ENCODE measurements around the gene PICK1.
"Not testable (repeated sequence)": the region's sequence is repeated elsewhere in the genome, so short reads cannot be mapped to it uniquely, and the experiment has no call there.

The PICK1 gene

DNA sequence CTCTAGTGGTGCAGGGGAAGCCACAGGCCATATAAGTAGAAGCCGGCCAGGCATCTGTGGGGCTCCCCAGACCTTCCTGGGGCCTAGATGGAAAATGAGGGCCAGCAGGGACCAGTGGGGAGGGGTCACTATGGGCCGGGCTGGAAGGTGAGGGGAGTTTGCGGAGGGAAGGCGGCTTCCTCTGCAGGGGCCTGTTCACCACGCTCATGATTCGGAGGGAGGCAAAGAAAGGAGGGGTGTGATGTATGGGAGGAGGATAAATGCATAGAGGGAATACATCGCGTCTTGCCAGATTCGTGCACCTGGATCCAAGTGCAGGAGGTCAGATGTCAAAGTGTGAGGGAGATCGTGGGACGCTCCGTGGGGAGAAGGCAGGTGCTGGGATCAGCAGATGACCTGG lies 19.9 kb downstream of the PICK1 start:
- no peak for DNase-seq

DNA sequence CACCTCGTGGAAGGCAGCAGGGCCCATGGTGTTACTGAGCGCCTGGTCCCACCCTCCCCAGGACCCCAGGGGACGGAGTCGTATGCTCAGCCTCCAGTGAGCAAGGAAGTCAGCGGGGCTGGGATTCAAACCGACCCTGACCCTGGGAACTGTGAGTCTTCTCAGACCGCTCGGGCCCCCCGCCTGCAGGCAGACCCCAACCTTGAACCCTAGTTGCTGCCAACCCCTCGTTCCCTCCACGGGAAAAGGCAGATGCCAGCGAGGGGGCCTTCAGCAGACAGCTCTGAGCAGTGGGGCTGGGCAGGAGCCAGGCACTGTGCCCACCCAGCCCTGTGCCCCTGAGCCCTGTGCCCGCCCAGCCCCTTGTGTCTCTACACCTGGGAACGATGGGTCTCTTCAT lies 20.4 kb downstream of the PICK1 start:
- no peak for DNase-seq

DNA sequence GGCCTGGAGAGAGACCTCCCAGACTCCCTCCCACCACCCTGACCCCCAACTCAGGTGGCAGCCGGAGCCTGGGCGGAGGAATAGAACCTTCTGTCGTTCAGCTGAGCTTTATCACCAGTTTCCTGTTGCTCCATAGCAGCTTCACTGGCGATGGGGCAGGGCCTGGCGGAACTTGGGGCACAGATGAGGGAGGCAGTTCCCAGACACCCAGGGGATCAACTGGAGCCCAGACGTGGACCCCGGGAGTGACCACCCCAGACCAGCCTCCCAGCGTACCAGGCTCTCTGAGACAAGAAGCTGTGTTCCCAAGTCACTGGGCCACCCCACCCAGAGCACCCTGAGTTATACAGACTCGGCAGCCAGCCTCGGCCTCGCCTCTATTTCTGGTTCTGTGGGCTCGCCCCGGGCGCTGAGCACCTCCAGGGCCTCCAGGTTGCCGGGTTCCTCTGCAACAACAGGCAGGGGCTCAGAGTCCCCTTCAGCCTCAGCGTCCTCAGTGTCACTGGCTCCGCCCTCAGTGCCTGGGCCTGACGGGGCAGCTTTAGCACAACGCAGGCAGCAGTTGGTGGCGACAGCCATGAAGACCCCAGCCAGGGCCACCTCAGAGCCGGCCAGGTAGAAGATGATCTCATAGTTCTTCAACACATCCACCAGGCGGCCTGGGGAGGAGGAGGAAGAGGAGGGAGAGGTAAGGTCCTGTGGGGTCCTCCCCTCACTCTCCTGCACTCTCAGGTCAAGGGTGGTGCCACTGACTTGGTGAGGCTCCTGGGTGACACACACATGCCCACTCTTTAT lies 21.0 kb downstream of the PICK1 start:
- no peak for DNase-seq

GRCh38 chr22:38079208-38079607 lies 22.0 kb downstream of the PICK1 start:
- not testable (repeated sequence) for DNase-seq

DNA sequence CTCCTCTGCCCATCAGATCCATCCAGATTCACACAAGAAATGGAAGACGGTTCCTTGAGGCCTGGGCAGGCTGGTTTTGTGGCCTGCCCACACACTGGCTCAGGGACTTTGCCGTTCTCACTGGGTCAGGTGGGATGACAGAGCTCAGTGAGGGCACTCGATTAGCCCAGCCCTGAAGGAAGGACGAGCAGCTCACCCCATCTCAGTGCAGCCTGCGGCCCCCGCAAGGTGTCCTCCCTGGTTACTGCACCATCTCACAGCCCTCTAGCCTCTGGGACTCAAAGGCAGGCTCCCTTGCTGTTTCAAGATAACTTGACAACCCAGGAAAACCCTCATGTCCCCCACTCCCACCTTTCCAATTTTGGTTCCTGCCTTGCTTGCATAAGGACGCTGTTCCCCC lies 22.6 kb downstream of the PICK1 start:
- no peak for DNase-seq

DNA sequence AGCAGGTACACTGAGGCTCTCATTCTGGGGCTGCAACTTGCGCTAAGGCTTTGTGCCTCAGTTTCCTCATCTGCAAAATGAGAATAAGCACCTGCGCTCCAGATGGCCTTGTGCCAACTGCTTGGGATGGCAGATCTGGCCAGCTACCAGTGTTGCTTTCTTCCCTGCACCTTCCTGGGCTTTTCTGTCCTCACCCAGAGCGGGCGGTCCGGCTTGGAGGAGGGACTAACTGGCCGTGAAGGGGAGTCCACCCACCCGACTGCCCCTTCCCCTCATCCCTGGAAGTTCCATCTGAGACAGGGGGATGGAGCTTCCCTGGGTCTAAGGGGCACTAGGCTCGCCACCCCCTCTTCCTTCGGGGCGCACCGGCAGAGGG lies 23.3 kb downstream of the PICK1 start:
- DNase-seq: no peak

GRCh38 chr22:38080850-38081635 lies 23.8 kb downstream of the PICK1 start:
- DNase-seq: peak; percentile 19

GRCh38 chr22:38081636-38081940 lies 24.4 kb downstream of the PICK1 start:
- DNase-seq: no peak

- no peak for DNase-seq
Observed at GRCh38 chr22:38081941-38082828, 25.0 kb downstream of the PICK1 start.

GRCh38 chr22:38082986-38083710 lies 25.9 kb downstream of the PICK1 start:
- no peak for DNase-seq

GRCh38 chr22:38083931-38084631 lies 26.9 kb downstream of the PICK1 start, which contains the start of gene SLC16A8:
SLC16A8 (minus strand) TSS chr22:38084184; CDS start chr22:38082873, 1,311 bp downstream.
- DNase-seq: no peak

DNA sequence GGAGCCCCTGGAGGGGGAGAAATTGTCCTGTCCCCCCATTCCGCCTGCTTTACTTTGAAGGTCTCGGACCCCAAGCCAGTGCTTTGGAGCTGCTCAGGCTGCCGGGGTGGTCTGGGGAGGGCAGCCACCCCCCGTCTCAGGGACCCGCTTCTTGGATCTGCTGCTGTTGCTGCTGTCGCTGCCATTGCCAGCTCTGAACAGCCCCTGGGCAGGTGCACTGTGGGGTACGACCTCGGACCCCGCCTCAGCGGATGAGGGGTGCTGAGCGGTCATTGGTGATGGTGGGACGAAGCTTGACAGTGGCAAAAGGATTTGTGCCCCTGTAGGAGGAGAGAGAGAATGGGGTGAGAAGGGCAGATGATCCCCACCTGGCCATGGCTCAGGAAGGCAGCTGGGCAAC lies 27.9 kb downstream of the PICK1 start:
- no peak for DNase-seq

DNA sequence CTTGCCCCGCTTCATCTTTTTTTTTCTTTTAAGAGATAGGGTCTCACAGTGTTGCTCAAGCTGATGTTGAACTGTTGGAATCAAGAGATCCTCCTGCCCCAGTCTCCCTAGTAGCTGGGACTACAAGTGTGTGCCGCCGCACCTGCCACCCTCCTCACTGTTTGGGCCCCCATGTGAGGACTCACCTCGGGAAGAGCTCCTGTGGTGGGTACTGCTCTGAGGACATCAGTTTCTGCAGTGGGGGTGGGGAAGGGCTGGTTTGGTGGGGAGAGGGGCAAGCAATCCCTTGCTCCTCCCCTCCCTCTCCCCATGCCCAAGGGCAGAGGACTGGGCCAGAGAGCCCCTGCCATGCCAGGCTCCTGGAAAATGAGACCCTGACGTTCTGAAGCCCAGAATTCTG lies 28.3 kb downstream of the PICK1 start:
- no peak for DNase-seq

GRCh38 chr22:38086001-38086845 lies 29.0 kb downstream of the PICK1 start:
- no peak for DNase-seq

DNA sequence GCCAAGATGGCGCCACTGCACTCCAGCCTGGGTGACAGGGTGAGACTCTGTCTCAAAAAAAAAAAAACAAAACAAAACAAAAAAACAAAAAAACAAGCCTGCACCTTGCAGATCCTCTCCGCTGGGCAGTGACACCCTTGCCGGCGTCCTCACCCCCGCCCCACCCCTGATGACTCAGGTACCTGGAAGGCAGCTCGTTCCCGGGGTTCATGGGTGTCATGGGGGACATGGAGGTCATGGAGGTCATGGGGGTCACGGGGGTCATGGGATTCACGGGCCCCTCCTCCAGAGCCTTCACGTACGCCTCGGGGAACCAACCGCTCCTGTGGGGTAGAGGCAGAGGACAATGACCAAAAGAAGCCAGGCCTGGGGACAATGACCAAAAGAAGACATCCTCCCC lies 29.7 kb downstream of the PICK1 start:
- no peak for DNase-seq

GRCh38 chr22:38087855-38088254 lies 30.7 kb downstream of the PICK1 start:
- DNase-seq: no peak

DNA sequence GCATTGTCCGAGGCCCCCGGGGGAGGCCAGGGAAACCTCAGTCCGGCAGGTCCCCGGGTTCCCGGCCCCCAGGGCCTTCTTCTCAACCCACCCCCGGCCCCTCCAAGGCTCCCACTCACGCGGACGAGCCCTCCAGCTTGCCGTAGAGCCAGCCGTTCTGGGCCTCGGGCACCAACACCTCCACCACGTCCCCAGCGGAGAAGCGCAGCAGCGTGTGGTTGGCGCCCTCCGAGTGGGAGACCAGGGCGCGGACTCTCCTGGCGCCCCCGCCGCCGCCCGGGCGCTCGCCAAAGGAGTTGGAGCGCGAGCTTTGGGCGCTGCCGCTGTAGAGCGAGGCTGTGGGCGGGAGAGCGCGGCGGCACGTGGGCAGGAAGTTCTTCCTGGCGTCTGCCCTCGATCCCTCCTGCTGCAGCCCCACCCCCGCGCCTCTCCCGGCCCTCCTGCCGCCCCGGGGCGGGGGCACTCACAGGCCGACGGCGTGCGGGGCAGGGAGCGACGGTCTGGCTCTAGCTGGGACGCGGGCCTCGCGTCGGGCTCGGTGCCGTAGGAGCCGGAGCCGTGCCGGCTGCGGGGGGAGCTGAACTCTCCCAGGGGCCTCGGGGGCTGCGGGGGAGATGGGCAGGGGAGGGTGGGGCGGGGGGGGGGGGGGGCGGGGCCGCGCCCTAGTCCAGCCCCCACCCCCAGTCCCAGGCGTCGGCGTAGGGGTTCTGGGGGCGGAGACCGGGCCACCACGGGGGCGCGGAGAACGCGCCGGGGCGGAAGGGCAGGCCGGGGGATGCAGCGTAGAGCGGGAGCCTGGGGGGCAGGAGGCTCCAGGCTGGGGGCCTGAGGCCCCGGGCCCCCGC lies 31.6 kb downstream of the PICK1 start:
- DNase-seq: no peak

- no peak for DNase-seq
Observed at GRCh38 chr22:38089474-38089851, 32.3 kb downstream of the PICK1 start.

- no peak for DNase-seq
Observed at GRCh38 chr22:38097058-38097457, 39.9 kb downstream of the PICK1 start.
